ENCODE measurements around the gene SMIM5. TPM values are rescaled to one million over a fixed set of nuclear protein-coding genes. Genes with fewer than 3 reads are reported as not detected.

SMIM5 gene
- total RNA-seq, 1 experiment from 2014 or later: 0.24 TPM

DNA sequence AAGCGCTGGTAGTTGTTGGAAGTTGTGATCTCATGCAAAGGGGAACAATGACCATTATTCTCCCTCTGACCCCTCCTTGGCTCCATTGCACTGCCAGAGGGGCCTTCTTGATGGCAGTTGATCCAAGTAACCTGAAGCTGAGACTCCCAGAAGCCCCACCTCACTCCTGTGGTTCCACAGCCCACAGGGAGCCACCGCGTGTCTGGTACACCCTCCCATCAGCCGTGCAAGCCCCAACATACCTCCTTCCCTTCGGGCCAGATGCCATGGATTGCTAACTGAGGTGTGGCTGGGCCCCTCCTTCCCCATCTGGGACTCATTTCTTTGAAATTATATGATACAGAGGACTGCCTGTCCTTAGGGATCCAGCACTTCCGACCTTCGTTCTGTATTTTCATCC is 51.7 kb downstream of the SMIM5 start:
- no CpG with 5 or more reads among the region's 7 CpGs for WGBS (ENCODE audit: extremely low coverage, insufficient read length, low lambda C conversion rate)
- no peak overlapping the region for H3K18ac ChIP-seq (ENCODE audit: insufficient read length, low read depth, low read length)
- H3K36me3 Mint-ChIP-seq (ENCODE audit: insufficient read depth in 1 of 3, low read depth in 3 of 3): peaks cover 0 to 15% (median 8%) of the 10 kb centered on the region in 3 experiments; a peak in 5 of 7 replicates
- TF ChIP-seq, protein P1, sequence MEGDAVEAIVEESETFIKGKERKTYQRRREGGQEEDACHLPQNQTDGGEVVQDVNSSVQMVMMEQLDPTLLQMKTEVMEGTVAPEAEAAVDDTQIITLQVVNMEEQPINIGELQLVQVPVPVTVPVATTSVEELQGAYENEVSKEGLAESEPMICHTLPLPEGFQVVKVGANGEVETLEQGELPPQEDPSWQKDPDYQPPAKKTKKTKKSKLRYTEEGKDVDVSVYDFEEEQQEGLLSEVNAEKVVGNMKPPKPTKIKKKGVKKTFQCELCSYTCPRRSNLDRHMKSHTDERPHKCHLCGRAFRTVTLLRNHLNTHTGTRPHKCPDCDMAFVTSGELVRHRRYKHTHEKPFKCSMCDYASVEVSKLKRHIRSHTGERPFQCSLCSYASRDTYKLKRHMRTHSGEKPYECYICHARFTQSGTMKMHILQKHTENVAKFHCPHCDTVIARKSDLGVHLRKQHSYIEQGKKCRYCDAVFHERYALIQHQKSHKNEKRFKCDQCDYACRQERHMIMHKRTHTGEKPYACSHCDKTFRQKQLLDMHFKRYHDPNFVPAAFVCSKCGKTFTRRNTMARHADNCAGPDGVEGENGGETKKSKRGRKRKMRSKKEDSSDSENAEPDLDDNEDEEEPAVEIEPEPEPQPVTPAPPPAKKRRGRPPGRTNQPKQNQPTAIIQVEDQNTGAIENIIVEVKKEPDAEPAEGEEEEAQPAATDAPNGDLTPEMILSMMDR (conservative IDR thresholded peaks at IDR 0.05): no peak
- no peak overlapping the region for H4K91ac ChIP-seq (ENCODE audit: insufficient read length, low read depth, low read length)
- no peak overlapping the region for H4K5ac ChIP-seq (ENCODE audit: insufficient read length, low read depth, low read length)
- no peak overlapping the region for H3K14ac ChIP-seq (ENCODE audit: insufficient read depth, low read length)
- no peaks in the 10 kb centered on the region for H3K23me2 ChIP-seq (ENCODE audit: insufficient read length, low read depth, low read length, poor library complexity, severe bottlenecking)
- H4K8ac ChIP-seq (replicated peaks; ENCODE audit: insufficient read length, low read depth, low read length): no peak overlapping the region
- H3K27me3 ChIP-seq (ENCODE audit: insufficient read depth, low read length): no peaks in the 10 kb centered on the region
- H2BK5ac ChIP-seq (ENCODE audit: insufficient read length, low read length): no peak overlapping the region
- H3K4me2 ChIP-seq (ENCODE audit: insufficient read depth, insufficient read length, low read length): no peak overlapping the region
- H3K4ac ChIP-seq (ENCODE audit: low read depth, low read length): no peak overlapping the region
- no peak overlapping the region for H2AK5ac ChIP-seq (ENCODE audit: insufficient read length, low read length)
- H3K23ac ChIP-seq (ENCODE audit: insufficient read length, low read depth, low read length): no peak overlapping the region
- H2BK120ac ChIP-seq (ENCODE audit: low read depth, low read length, poor library complexity, severe bottlenecking): no peak overlapping the region
- H2BK15ac ChIP-seq (ENCODE audit: low read depth, low read length): no peak overlapping the region
- H3T11ph ChIP-seq (ENCODE audit: low read length): no peak overlapping the region
- H3K4me1 ChIP-seq (ENCODE audit: insufficient read depth, low read length): no peaks in the 10 kb centered on the region
- H3K79me2 ChIP-seq (ENCODE audit: insufficient read depth, low read length): peaks cover 1% of the 10 kb centered on the region; the same call in 1 of the 2 replicates
- no peaks in the 10 kb centered on the region for H3K9me3 ChIP-seq (ENCODE audit: control insufficient read depth, low read depth, low read length)
- H2BK12ac ChIP-seq (ENCODE audit: insufficient read length, low read depth, low read length): no peak overlapping the region
- H2BK20ac ChIP-seq (ENCODE audit: low read depth, low read length, poor library complexity, severe bottlenecking): no peak overlapping the region
- no peak overlapping the region for H2AFZ ChIP-seq (ENCODE audit: low read length)
- H4K20me1 ChIP-seq (ENCODE audit: control insufficient read depth, insufficient read depth, insufficient read length): no peaks in the 10 kb centered on the region
- H3K4me1 Mint-ChIP-seq: peaks cover 5 to 14% of the 10 kb centered on the region in 2 experiments
- H3K27me3 Mint-ChIP-seq (ENCODE audit: low read depth): no peaks in the 10 kb centered on the region
- peak overlapping the region in 2 of 3 experiments; percentile 58 to 73; a peak in 3 of 7 replicates for H3K27ac Mint-ChIP-seq
- no peak overlapping the region for H3K9ac ChIP-seq (ENCODE audit: extremely low read depth, insufficient read length, low read length)
- no peaks in the 10 kb centered on the region for H3K9me3 Mint-ChIP-seq
- peaks cover 2% of the 10 kb centered on the region for H3K79me1 ChIP-seq (ENCODE audit: insufficient read depth, low read depth, low read length, poor library complexity, severe bottlenecking)
- H3K27ac ChIP-seq (ENCODE audit: insufficient read length, low read depth, low read length): no peak overlapping the region
- no peak overlapping the region for H3K4me3 Mint-ChIP-seq
- no peak for DNase-seq
- no peak overlapping the region for H3K56ac ChIP-seq (ENCODE audit: insufficient read length, low read depth, low read length)

Measured in H9 (cell line).